ENCODE results near the gene AGBL3.

DNA sequence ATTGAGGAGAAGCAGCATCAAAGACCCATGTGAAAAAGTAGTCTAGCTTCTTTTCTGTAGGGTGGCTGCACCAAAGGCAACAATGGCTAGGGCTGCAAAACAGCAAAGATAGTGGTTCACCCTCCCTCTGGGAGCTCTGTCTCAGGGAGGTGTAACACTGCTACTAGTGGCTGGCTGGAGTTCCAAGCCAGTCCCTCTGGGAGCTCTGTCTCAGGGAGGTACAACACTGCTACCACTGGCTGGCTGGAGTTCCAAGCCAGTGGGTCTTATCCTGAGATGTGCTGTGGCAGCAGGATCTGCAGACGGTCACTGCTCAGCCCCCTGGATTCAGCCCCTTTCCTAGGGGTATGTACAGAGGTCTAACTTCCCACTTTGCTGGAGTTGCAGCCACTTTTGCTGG lies 123.7 kb downstream of the AGBL3 start:
- TF ChIP-seq, protein P1, sequence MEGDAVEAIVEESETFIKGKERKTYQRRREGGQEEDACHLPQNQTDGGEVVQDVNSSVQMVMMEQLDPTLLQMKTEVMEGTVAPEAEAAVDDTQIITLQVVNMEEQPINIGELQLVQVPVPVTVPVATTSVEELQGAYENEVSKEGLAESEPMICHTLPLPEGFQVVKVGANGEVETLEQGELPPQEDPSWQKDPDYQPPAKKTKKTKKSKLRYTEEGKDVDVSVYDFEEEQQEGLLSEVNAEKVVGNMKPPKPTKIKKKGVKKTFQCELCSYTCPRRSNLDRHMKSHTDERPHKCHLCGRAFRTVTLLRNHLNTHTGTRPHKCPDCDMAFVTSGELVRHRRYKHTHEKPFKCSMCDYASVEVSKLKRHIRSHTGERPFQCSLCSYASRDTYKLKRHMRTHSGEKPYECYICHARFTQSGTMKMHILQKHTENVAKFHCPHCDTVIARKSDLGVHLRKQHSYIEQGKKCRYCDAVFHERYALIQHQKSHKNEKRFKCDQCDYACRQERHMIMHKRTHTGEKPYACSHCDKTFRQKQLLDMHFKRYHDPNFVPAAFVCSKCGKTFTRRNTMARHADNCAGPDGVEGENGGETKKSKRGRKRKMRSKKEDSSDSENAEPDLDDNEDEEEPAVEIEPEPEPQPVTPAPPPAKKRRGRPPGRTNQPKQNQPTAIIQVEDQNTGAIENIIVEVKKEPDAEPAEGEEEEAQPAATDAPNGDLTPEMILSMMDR (IDR thresholded peaks at IDR 0.05): no peak
- no peak for TF ChIP-seq POLR2A (IDR thresholded peaks at IDR 0.05)
- no peak for TF ChIP-seq POLR2AphosphoS5 (IDR thresholded peaks at IDR 0.05)

All from sigmoid colon (tissue), 4 donors.